HCT116 (cell line): ENCODE measurements around the gene TDRD10. TPM values are rescaled to one million over a fixed set of nuclear protein-coding genes. Genes with fewer than 3 reads are reported as not detected.

Experiments used
- ATAC-seq: fragments of 200-7000 bp; cut with Tn5 transposase; 2 replicates; pipeline ENCODE4 v1.9.1; 2020; ENCODE audit warnings: mild to moderate bottlenecking, moderate library complexity
- BruUV-seq: library from RNA; stranded (reverse); fragments of 400-500 nt; replicated peaks from 2 replicates; lab custom pipeline; 2021; lab: Mats Ljungman, UMichigan
- CTCF ChIA-PET: fragments of 300-600 bp; sonication (Branson Sonifier 250); formaldehyde crosslinking; loops from one replicate; lab custom pipeline; 2021; ENCODE audit warnings: antibody characterized with exemption; lab: Charles Lee
- POLR2A ChIA-PET: fragments of 300-600, 350-600 bp; sonication (Branson Sonifier 250); formaldehyde crosslinking; loops from one replicate; lab custom pipeline; 2021; ENCODE audit warnings: antibody characterized with exemption; lab: Charles Lee
- RAD21 ChIA-PET, 2 experiments: fragments of 300-600 bp; sonication (Branson Sonifier 250); formaldehyde crosslinking; loops; one replicate each; lab custom pipeline; 2023; ENCODE audit warnings: low total read pairs in 2 of 2; ENCODE audit not compliant: uncharacterized antibody in 2 of 2, unreplicated experiment in 2 of 2, low non-redundant PET in 1 of 2; lab: Charles Lee
- DNase-seq: peaks from one replicate; pipeline ENCODE4 v3.0.0-alpha.2; 2010; ENCODE audit warnings: low read depth, low spot score
- H2AFZ ChIP-seq: fragments of 200-600 bp; shearing (Covaris generic), sonication (generic); 2 replicates; pipeline ENCODE4 v1.6.1; 2017; ENCODE audit warnings: low read depth, mixed run types, mixed read lengths, antibody characterized with exemption, low read length; ENCODE audit not compliant: poor library complexity, severe bottlenecking
- H3K27ac ChIP-seq: 2 replicates; pipeline ENCODE4 v1.5.1; 2012; ENCODE audit warnings: low read depth, low read length
- H3K27me3 ChIP-seq: fragments of 200-600 bp; sonication (generic); 2 replicates; pipeline ENCODE4 v1.6.1; 2016; ENCODE audit warnings: mixed run types, low read length, mixed read lengths; ENCODE audit not compliant: insufficient read depth
- H3K36me3 ChIP-seq, 2 experiments: fragments of 200-500 bp in 1 of 2; fragments of 200-600 bp in 1 of 2; sonication (Bioruptor generic) in 1 of 2; sonication (generic) in 1 of 2; 2 replicates each; pipeline versions ENCODE4 v1.5.1 to v1.6.1; 2014 to 2016; ENCODE audit warnings: low read length in 2 of 2, inconsistent platforms in 1 of 2, mixed read lengths in 1 of 2, mixed run types in 1 of 2; ENCODE audit not compliant: insufficient read depth in 2 of 2, control insufficient read depth in 1 of 2
- H3K4me1 ChIP-seq, 2 experiments: fragments of 200-600 bp in 1 of 2; sonication (generic) in 1 of 2; 2 replicates each; pipeline versions ENCODE4 v1.5.1 to v1.6.1; 2012 to 2017; ENCODE audit warnings: low read length in 2 of 2, inconsistent platforms in 1 of 2, mild to moderate bottlenecking in 1 of 2, mixed read lengths in 1 of 2, mixed run types in 1 of 2, moderate library complexity in 1 of 2; ENCODE audit not compliant: insufficient read depth in 2 of 2, control insufficient read depth in 1 of 2
- H3K4me2 ChIP-seq: fragments of 200-600 bp; sonication (generic); 2 replicates; pipeline ENCODE4 v1.6.1; 2017; ENCODE audit warnings: mixed run types, low read length, mixed read lengths
- H3K4me3 ChIP-seq, 2 experiments: fragments of 200-600 bp in 1 of 2; sonication (generic) in 1 of 2; replicated peaks in 1 of 2; 2 replicates each; pipeline ENCODE4 v1.5.1; 2011 to 2016; ENCODE audit warnings: low read length in 2 of 2, control low read depth in 1 of 2, low read depth in 1 of 2, mild to moderate bottlenecking in 1 of 2, mixed read lengths in 1 of 2, mixed run types in 1 of 2
- H3K79me2 ChIP-seq: fragments of 200-600 bp; sonication (generic); 2 replicates; pipeline ENCODE4 v1.6.1; 2017; ENCODE audit warnings: mild to moderate bottlenecking, mixed run types, low read length, moderate library complexity, mixed read lengths; ENCODE audit not compliant: insufficient read depth
- H3K9ac ChIP-seq: fragments of 200-600 bp; sonication (generic); 2 replicates; pipeline ENCODE4 v1.6.1; 2016; ENCODE audit warnings: low read length, mixed read lengths
- H3K9me2 ChIP-seq: fragments of 200-600 bp; sonication (generic), shearing (Covaris generic); 2 replicates; pipeline ENCODE4 v1.6.1; 2017; ENCODE audit warnings: mixed run types, mild to moderate bottlenecking, moderate library complexity; ENCODE audit not compliant: insufficient read depth
- H3K9me3 ChIP-seq, 2 experiments: fragments of 200-500 bp in 1 of 2; fragments of 200-600 bp in 1 of 2; sonication (Bioruptor generic) in 1 of 2; sonication (generic) in 1 of 2; 2 replicates each; pipeline ENCODE4 v1.6.1; 2014 to 2017; ENCODE audit warnings: low read length in 2 of 2, mixed read lengths in 2 of 2, inconsistent platforms in 1 of 2, low read depth in 1 of 2, mild to moderate bottlenecking in 1 of 2, mixed run types in 1 of 2, moderate library complexity in 1 of 2; ENCODE audit not compliant: control insufficient read depth in 1 of 2, insufficient read depth in 1 of 2
- H4K20me1 ChIP-seq: fragments of 200-600 bp; sonication (generic), shearing (Covaris generic); 2 replicates; pipeline ENCODE4 v1.6.1; 2017; ENCODE audit warnings: mixed run types, mild to moderate bottlenecking, moderate library complexity; ENCODE audit not compliant: insufficient read depth
- ATF3 ChIP-seq: IDR thresholded peaks from 2 replicates; pipeline ENCODE4 v1.6.1; 2012
- CBX3 ChIP-seq: IDR thresholded peaks from 2 replicates; pipeline ENCODE4 v1.6.1; 2012; ENCODE audit warnings: low read depth
- CEBPB ChIP-seq: IDR thresholded peaks from 2 replicates; pipeline ENCODE4 v1.6.1; 2012; ENCODE audit warnings: low read depth
- EGR1 ChIP-seq: IDR thresholded peaks from 2 replicates; pipeline ENCODE4 v1.6.1; 2012; ENCODE audit warnings: low read depth
- ELF1 ChIP-seq: IDR thresholded peaks from 2 replicates; pipeline ENCODE4 v1.6.1; 2012; ENCODE audit warnings: low read depth, borderline replicate concordance
- EZH2phosphoT487 ChIP-seq: fragments of 200-600 bp; IDR thresholded peaks from 2 replicates; pipeline ENCODE4 v1.6.1; 2018; ENCODE audit warnings: antibody characterized with exemption, borderline replicate concordance
- JUND ChIP-seq: IDR thresholded peaks from 2 replicates; pipeline ENCODE4 v1.6.1; 2012
- POLR2A ChIP-seq: IDR thresholded peaks from 2 replicates; pipeline ENCODE4 v1.7.0; 2011; ENCODE audit warnings: borderline replicate concordance; ENCODE audit not compliant: insufficient read depth, insufficient read length; ENCODE audit errors: extremely low read depth
- POLR2AphosphoS5 ChIP-seq: IDR thresholded peaks from 2 replicates; pipeline ENCODE4 v1.6.1; 2011; ENCODE audit warnings: mild to moderate bottlenecking, low read depth, low read length, moderate library complexity
- SP1 ChIP-seq: IDR thresholded peaks from 2 replicates; pipeline ENCODE4 v1.6.1; 2012; ENCODE audit warnings: low read depth
- TCF7L2 ChIP-seq: IDR thresholded peaks from 2 replicates; pipeline ENCODE4 v1.7.0; 2011; ENCODE audit warnings: borderline replicate concordance, inconsistent platforms; ENCODE audit not compliant: insufficient read depth, insufficient read length; ENCODE audit errors: extremely low read depth
- ZBTB33 ChIP-seq: IDR thresholded peaks from 2 replicates; pipeline ENCODE4 v1.6.1; 2011; ENCODE audit warnings: mild to moderate bottlenecking, low read length, moderate library complexity; ENCODE audit not compliant: insufficient replicate concordance; ENCODE audit errors: extremely low read depth
- ZNF274 ChIP-seq: fragments of 200-500 bp; sonication (Bioruptor generic); IDR thresholded peaks from 2 replicates; pipeline ENCODE4 v1.6.1; 2014; ENCODE audit warnings: mild to moderate bottlenecking, low read depth, low read length, inconsistent platforms
- intact Hi-C: fragments of 100-400 bp; cut with micrococcal nuclease; formaldehyde crosslinking; loops from 2 replicates; pipeline ENCODE4 v1.10.0; 2022
- total RNA-seq: library from RNA; stranded (reverse); gene quantifications from one replicate; pipeline ENCODE4 v1.2.1, GENCODE V29; 2021; ENCODE audit not compliant: unreplicated experiment

Gene TDRD10
- total RNA-seq, 1 experiment from 2014 or later: not detected

- RAD21 ChIA-PET: no interaction called here
- TF ChIP-seq TCF7L2: no peak
- intact Hi-C loops: no loop called here
- POLR2A ChIA-PET: no interaction called here
- no peak overlapping the region for H3K27ac ChIP-seq
- H3K4me2 ChIP-seq: no peak overlapping the region
- H4K20me1 ChIP-seq: no peaks in the 10 kb centered on the region
- no peak overlapping the region for H3K9ac ChIP-seq
- peaks cover 76 to 91% of the 10 kb centered on the region in 2 experiments for H3K36me3 ChIP-seq
- H3K4me3 ChIP-seq: no peak overlapping the region
- ATAC-seq: no peak
- no peaks in the 10 kb centered on the region for H3K9me3 ChIP-seq
- no peak overlapping the region for H2AFZ ChIP-seq
- H3K27me3 ChIP-seq: no peaks in the 10 kb centered on the region
- CTCF ChIA-PET: no interaction called here
- no peaks in the 10 kb centered on the region for H3K9me2 ChIP-seq
- no peak for DNase-seq
- no peaks in the 10 kb centered on the region for H3K4me1 ChIP-seq
- BruUV-seq: no TSS peak
- no peaks in the 10 kb centered on the region for H3K79me2 ChIP-seq
Measured at GRCh38 chr1:154586231-154586630, 84.2 kb downstream of the TDRD10 start.

GRCh38 chr1:154586641-154587040, 84.6 kb downstream of the TDRD10 start:
- Histone ChIP-seq H3K4me1 (no peaks in the 10 kb centered on the region), H3K27me3 (no peaks in the 10 kb centered on the region), H2AFZ (no peak overlapping the region)
- TF ChIP-seq POLR2AphosphoS5: no peak
- TF ChIP-seq CEBPB: no peak
- TF ChIP-seq SP1: no peak
- TF ChIP-seq EGR1: no peak
- TF ChIP-seq POLR2A: no peak
- no peak for TF ChIP-seq ATF3
- no peak for TF ChIP-seq ELF1
- TF ChIP-seq ZBTB33: no peak
- TF ChIP-seq EZH2phosphoT487: no peak
- TF ChIP-seq ZNF274: no peak
- no peak for TF ChIP-seq CBX3
- TF ChIP-seq JUND: no peak
- TF ChIP-seq, all 23 proteins: peak for 0
- H3K27ac ChIP-seq: no peak overlapping the region
- H3K4me3 ChIP-seq: no peak overlapping the region
- DNase-seq: no peak
- peaks cover 79 to 94% of the 10 kb centered on the region in 2 experiments for H3K36me3 ChIP-seq
- H3K9ac ChIP-seq: no peak overlapping the region
- H4K20me1 ChIP-seq: no peaks in the 10 kb centered on the region
- ChIA-PET CTCF (no interaction called here), POLR2A (no interaction called here), RAD21 (no interaction called here)
- ATAC-seq: no peak
- no peaks in the 10 kb centered on the region for H3K9me3 ChIP-seq
- H3K9me2 ChIP-seq: no peaks in the 10 kb centered on the region
- H3K4me2 ChIP-seq: no peak overlapping the region
- BruUV-seq: no TSS peak
- intact Hi-C loops: no loop called here
- H3K79me2 ChIP-seq: no peaks in the 10 kb centered on the region
